ENCODE data around the gene BMPR1A.

DNA sequence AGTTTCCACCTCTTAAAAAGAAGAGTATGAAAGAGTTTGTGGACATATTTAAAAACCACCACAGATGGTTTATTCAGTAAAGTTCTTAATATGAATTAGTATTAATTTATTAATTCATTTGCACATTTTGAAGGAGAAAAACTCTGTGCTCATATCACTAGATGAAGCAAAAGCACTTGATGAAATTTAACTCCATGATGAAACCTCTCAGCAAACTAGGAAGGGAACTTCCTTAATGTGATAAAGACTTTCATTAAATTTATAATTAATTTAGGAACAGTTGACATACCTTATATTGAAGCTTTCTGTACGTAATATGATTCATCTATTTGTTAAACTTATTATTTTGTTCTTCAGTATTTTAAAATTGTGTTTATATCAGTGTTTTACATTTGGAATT is 101.6 kb downstream of the BMPR1A start:
- TF ChIP-seq OSR1 (CRISPR knock-in tag; IDR thresholded peaks at IDR 0.05) (no peak), ZNF565 (CRISPR knock-in tag; conservative IDR thresholded peaks at IDR 0.05; ENCODE audit: low read depth) (no peak), ZNF8 (CRISPR knock-in tag; IDR thresholded peaks at IDR 0.05) (no peak), TOX (CRISPR knock-in tag; IDR thresholded peaks at IDR 0.05; ENCODE audit: borderline replicate concordance) (no peak), RARB (CRISPR knock-in tag; IDR thresholded peaks at IDR 0.05) (no peak)
- TF ChIP-seq, protein P1, sequence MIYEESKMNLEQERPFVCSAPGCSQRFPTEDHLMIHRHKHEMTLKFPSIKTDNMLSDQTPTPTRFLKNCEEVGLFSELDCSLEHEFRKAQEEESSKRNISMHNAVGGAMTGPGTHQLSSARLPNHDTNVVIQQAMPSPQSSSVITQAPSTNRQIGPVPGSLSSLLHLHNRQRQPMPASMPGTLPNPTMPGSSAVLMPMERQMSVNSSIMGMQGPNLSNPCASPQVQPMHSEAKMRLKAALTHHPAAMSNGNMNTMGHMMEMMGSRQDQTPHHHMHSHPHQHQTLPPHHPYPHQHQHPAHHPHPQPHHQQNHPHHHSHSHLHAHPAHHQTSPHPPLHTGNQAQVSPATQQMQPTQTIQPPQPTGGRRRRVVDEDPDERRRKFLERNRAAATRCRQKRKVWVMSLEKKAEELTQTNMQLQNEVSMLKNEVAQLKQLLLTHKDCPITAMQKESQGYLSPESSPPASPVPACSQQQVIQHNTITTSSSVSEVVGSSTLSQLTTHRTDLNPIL (CRISPR knock-in tag; IDR thresholded peaks at IDR 0.05; ENCODE audit: low read depth) = no peak
- TF ChIP-seq, protein P2, sequence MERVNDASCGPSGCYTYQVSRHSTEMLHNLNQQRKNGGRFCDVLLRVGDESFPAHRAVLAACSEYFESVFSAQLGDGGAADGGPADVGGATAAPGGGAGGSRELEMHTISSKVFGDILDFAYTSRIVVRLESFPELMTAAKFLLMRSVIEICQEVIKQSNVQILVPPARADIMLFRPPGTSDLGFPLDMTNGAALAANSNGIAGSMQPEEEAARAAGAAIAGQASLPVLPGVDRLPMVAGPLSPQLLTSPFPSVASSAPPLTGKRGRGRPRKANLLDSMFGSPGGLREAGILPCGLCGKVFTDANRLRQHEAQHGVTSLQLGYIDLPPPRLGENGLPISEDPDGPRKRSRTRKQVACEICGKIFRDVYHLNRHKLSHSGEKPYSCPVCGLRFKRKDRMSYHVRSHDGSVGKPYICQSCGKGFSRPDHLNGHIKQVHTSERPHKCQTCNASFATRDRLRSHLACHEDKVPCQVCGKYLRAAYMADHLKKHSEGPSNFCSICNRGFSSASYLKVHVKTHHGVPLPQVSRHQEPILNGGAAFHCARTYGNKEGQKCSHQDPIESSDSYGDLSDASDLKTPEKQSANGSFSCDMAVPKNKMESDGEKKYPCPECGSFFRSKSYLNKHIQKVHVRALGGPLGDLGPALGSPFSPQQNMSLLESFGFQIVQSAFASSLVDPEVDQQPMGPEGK (CRISPR knock-in tag; IDR thresholded peaks at IDR 0.05; ENCODE audit: borderline replicate concordance) = no peak

Data from SK-N-SH treated with all-trans-retinoic acid at 6 μM for 48 hours (cell line).